ENCODE data around the gene CYSRT1.

CYSRT1 gene

GRCh38 chr9:137187386-137187785, 37.6 kb upstream of the CYSRT1 start:
- no peak for DNase-seq (ENCODE audit: low spot score)
- TF ChIP-seq CTCF (IDR thresholded peaks at IDR 0.05; ENCODE audit: extremely low read depth, missing control alignments): no peak

GRCh38 chr9:137188086-137188489, 36.9 kb upstream of the CYSRT1 start:
- no peak for DNase-seq (ENCODE audit: low spot score)
- no peak for TF ChIP-seq CTCF (IDR thresholded peaks at IDR 0.05; ENCODE audit: extremely low read depth, missing control alignments)

- TF ChIP-seq CTCF (IDR thresholded peaks at IDR 0.05; ENCODE audit: extremely low read depth, missing control alignments): peak; percentile 18
- DNase-seq (ENCODE audit: low spot score): peak; percentile 99
Observed at GRCh38 chr9:137188490-137189296, 36.3 kb upstream of the CYSRT1 start, which contains the start of the genes ANAPC2 and SSNA1. Gene ANAPC2, minus strand, starts transcription at chr9:137188560. Its CDS starts 28 bp downstream, at chr9:137188532. Gene SSNA1, plus strand, starts transcription at chr9:137188676. Its CDS starts 51 bp downstream, at chr9:137188727.

GRCh38 chr9:137189297-137190295, 35.4 kb upstream of the CYSRT1 start:
- peak; percentile 5 for TF ChIP-seq CTCF (IDR thresholded peaks at IDR 0.05; ENCODE audit: extremely low read depth, missing control alignments)
- DNase-seq (ENCODE audit: low spot score): peak; percentile 73

- no peak for TF ChIP-seq CTCF (IDR thresholded peaks at IDR 0.05; ENCODE audit: extremely low read depth, missing control alignments)
- DNase-seq (ENCODE audit: low spot score): no peak
Observed at GRCh38 chr9:137190315-137190856, 34.6 kb upstream of the CYSRT1 start.

GRCh38 chr9:137191245-137191644, 33.7 kb upstream of the CYSRT1 start:
- DNase-seq (ENCODE audit: low spot score): no peak
- no peak for TF ChIP-seq CTCF (IDR thresholded peaks at IDR 0.05; ENCODE audit: extremely low read depth, missing control alignments)

Measured in GM20000 (cell line).